ENCODE results near the gene RBM23. TPM values are rescaled to one million over a fixed set of nuclear protein-coding genes. Genes with fewer than 3 reads are reported as not detected.

RBM23 gene
- total and polyA plus RNA-seq, 9 of the 15 experiments (the other 6 are each of a cell fraction or from before 2014, with no cell fraction given), result 46.0 to 102 (median 58.5) TPM

- 92% methylated on average over 15 of the region's 21 CpGs for WGBS (ENCODE audit: insufficient coverage, low coverage, missing lambda C conversion rate)
- intact Hi-C loops (cut with micrococcal nuclease) (no loop called here), in situ Hi-C loops (cut with MboI) (no loop called here)
- H3K79me2 ChIP-seq (ENCODE audit: control insufficient read depth, insufficient read depth, low read length), result peaks cover 14% of the 10 kb centered on the region
- H3K36me3 ChIP-seq (ENCODE audit: control insufficient read depth, insufficient read depth, low read length), result no peaks in the 10 kb centered on the region
- H3K27me3 ChIP-seq (ENCODE audit: control insufficient read depth in 2 of 2, insufficient read depth in 2 of 2, low read length in 2 of 2), result no peaks in the 10 kb centered on the region
- no peak overlapping the region for H3K4me3 ChIP-seq
- H3K4me1 ChIP-seq (replicated peaks in 1 of 2; ENCODE audit: control insufficient read depth in 2 of 2, insufficient read depth in 2 of 2, low read length in 2 of 2), result peaks cover 26 to 40% of the 10 kb centered on the region in 2 experiments
- CTCF ChIA-PET (ENCODE audit: low intra/inter-chr PET ratio), result interaction anchor here (0.5 kb wide), 1 partner anchor 329 kb away, joined by 3 read pairs; no protein-coding TSS in a partner anchor
- ATAC-seq (no peak), FAIRE-seq (no peak), DNase-seq (ENCODE audit: extremely low read depth in 1 of 4, low spot score in 3 of 4) (no peak)
- peak overlapping the region in 1 of 2 experiments; percentile 91; a peak in 2 of 4 replicates for H3K9ac ChIP-seq (ENCODE audit: insufficient read depth in 1 of 2, low read depth in 2 of 2, low read length in 2 of 2)
- H3K4me2 ChIP-seq (ENCODE audit: insufficient read depth, low read length), result peak overlapping the region; percentile 87
- POLR2A ChIA-PET, result interaction anchor here (0.6 to 1.6 kb wide), 6 partner anchors 10 to 336 kb away, joined by 3 to 6 read pairs (median 4); no protein-coding TSS in a partner anchor
- H2AFZ ChIP-seq (ENCODE audit: low read depth, low read length), result peak overlapping the region; percentile 96
- BruUV-seq (replicated peaks), result TSS peak; percentile 65
- no peaks in the 10 kb centered on the region for H3K9me3 ChIP-seq (replicated peaks; ENCODE audit: control insufficient read depth, insufficient read depth, low read depth, low read length)
- no peak overlapping the region for H3K27ac ChIP-seq (ENCODE audit: extremely low read depth, low read depth, low read length)
- H4K20me1 ChIP-seq (replicated peaks; ENCODE audit: control insufficient read depth, insufficient read depth, low read length), result no peaks in the 10 kb centered on the region
- H3K9me1 ChIP-seq (ENCODE audit: control insufficient read depth, insufficient read depth, low read length), result no peaks in the 10 kb centered on the region
- no peak for TF ChIP-seq PHB2 (IDR thresholded peaks at IDR 0.05; ENCODE audit: low read depth)
- TF ChIP-seq ZNF436 (CRISPR knock-in tag; IDR thresholded peaks at IDR 0.05), result no peak
- TF ChIP-seq, protein P1, sequence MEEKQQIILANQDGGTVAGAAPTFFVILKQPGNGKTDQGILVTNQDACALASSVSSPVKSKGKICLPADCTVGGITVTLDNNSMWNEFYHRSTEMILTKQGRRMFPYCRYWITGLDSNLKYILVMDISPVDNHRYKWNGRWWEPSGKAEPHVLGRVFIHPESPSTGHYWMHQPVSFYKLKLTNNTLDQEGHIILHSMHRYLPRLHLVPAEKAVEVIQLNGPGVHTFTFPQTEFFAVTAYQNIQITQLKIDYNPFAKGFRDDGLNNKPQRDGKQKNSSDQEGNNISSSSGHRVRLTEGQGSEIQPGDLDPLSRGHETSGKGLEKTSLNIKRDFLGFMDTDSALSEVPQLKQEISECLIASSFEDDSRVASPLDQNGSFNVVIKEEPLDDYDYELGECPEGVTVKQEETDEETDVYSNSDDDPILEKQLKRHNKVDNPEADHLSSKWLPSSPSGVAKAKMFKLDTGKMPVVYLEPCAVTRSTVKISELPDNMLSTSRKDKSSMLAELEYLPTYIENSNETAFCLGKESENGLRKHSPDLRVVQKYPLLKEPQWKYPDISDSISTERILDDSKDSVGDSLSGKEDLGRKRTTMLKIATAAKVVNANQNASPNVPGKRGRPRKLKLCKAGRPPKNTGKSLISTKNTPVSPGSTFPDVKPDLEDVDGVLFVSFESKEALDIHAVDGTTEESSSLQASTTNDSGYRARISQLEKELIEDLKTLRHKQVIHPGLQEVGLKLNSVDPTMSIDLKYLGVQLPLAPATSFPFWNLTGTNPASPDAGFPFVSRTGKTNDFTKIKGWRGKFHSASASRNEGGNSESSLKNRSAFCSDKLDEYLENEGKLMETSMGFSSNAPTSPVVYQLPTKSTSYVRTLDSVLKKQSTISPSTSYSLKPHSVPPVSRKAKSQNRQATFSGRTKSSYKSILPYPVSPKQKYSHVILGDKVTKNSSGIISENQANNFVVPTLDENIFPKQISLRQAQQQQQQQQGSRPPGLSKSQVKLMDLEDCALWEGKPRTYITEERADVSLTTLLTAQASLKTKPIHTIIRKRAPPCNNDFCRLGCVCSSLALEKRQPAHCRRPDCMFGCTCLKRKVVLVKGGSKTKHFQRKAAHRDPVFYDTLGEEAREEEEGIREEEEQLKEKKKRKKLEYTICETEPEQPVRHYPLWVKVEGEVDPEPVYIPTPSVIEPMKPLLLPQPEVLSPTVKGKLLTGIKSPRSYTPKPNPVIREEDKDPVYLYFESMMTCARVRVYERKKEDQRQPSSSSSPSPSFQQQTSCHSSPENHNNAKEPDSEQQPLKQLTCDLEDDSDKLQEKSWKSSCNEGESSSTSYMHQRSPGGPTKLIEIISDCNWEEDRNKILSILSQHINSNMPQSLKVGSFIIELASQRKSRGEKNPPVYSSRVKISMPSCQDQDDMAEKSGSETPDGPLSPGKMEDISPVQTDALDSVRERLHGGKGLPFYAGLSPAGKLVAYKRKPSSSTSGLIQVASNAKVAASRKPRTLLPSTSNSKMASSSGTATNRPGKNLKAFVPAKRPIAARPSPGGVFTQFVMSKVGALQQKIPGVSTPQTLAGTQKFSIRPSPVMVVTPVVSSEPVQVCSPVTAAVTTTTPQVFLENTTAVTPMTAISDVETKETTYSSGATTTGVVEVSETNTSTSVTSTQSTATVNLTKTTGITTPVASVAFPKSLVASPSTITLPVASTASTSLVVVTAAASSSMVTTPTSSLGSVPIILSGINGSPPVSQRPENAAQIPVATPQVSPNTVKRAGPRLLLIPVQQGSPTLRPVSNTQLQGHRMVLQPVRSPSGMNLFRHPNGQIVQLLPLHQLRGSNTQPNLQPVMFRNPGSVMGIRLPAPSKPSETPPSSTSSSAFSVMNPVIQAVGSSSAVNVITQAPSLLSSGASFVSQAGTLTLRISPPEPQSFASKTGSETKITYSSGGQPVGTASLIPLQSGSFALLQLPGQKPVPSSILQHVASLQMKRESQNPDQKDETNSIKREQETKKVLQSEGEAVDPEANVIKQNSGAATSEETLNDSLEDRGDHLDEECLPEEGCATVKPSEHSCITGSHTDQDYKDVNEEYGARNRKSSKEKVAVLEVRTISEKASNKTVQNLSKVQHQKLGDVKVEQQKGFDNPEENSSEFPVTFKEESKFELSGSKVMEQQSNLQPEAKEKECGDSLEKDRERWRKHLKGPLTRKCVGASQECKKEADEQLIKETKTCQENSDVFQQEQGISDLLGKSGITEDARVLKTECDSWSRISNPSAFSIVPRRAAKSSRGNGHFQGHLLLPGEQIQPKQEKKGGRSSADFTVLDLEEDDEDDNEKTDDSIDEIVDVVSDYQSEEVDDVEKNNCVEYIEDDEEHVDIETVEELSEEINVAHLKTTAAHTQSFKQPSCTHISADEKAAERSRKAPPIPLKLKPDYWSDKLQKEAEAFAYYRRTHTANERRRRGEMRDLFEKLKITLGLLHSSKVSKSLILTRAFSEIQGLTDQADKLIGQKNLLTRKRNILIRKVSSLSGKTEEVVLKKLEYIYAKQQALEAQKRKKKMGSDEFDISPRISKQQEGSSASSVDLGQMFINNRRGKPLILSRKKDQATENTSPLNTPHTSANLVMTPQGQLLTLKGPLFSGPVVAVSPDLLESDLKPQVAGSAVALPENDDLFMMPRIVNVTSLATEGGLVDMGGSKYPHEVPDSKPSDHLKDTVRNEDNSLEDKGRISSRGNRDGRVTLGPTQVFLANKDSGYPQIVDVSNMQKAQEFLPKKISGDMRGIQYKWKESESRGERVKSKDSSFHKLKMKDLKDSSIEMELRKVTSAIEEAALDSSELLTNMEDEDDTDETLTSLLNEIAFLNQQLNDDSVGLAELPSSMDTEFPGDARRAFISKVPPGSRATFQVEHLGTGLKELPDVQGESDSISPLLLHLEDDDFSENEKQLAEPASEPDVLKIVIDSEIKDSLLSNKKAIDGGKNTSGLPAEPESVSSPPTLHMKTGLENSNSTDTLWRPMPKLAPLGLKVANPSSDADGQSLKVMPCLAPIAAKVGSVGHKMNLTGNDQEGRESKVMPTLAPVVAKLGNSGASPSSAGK (IDR thresholded peaks at IDR 0.05), result no peak
- TF ChIP-seq CBFB (CRISPR knock-in tag; IDR thresholded peaks at IDR 0.05), result no peak
- no peak for TF ChIP-seq RBM17 (IDR thresholded peaks at IDR 0.05; ENCODE audit: borderline replicate concordance, low read depth, low read length)
- TF ChIP-seq DPF2 (IDR thresholded peaks at IDR 0.05), result no peak
- no peak for TF ChIP-seq ARID1B (IDR thresholded peaks at IDR 0.05)
- TF ChIP-seq PML (IDR thresholded peaks at IDR 0.05; ENCODE audit: low read length), result no peak
- TF ChIP-seq E4F1 (CRISPR knock-in tag; IDR thresholded peaks at IDR 0.05; ENCODE audit: borderline replicate concordance), result no peak
Observed at GRCh38 chr14:22885975-22886374, 33.0 kb downstream of the RBM23 start.

Measured in K562 (cell line).